ENCODE data around the gene SHOX.

Gene SHOX

GRCh38 chrX:675279-675954 lies 44.8 kb downstream of the SHOX start:
- DNase-seq = no peak

- no peak for DNase-seq
Observed at GRCh38 chrX:675955-676295, 45.3 kb downstream of the SHOX start.

GRCh38 chrX:677376-677775 lies 46.8 kb downstream of the SHOX start:
- DNase-seq = no peak

GRCh38 chrX:679291-679979 lies 48.8 kb downstream of the SHOX start:
- DNase-seq = no peak

GRCh38 chrX:680062-680461 lies 49.5 kb downstream of the SHOX start:
- DNase-seq = no peak

GRCh38 chrX:681989-682388 lies 51.4 kb downstream of the SHOX start:
- no peak for DNase-seq

GRCh38 chrX:682892-683291 lies 52.3 kb downstream of the SHOX start:
- no peak for DNase-seq

GRCh38 chrX:683576-683975 lies 53.0 kb downstream of the SHOX start:
- no peak for DNase-seq

GRCh38 chrX:685120-686032 lies 54.8 kb downstream of the SHOX start:
- DNase-seq = no peak

- DNase-seq = no peak
Observed at GRCh38 chrX:689983-690382, 59.4 kb downstream of the SHOX start.

GRCh38 chrX:694800-695199 lies 64.2 kb downstream of the SHOX start:
- no peak for DNase-seq

GRCh38 chrX:698206-698605 lies 67.6 kb downstream of the SHOX start:
- no peak for DNase-seq

GRCh38 chrX:700936-701335 lies 70.3 kb downstream of the SHOX start:
- no peak for DNase-seq

- DNase-seq = no peak
Observed at GRCh38 chrX:701673-702072, 71.1 kb downstream of the SHOX start.

- DNase-seq = no peak
Observed at GRCh38 chrX:703466-703865, 72.9 kb downstream of the SHOX start.

- DNase-seq = no peak
Observed at GRCh38 chrX:703866-704265, 73.3 kb downstream of the SHOX start.
